NCI-H69 (cell line): Measurements from ENCODE around the gene CAMKMT.

Experiments used
- DNase-seq: peaks from one replicate; lab custom pipeline; 2025; lab: John Stamatoyannopoulos, UW

CAMKMT gene

DNA sequence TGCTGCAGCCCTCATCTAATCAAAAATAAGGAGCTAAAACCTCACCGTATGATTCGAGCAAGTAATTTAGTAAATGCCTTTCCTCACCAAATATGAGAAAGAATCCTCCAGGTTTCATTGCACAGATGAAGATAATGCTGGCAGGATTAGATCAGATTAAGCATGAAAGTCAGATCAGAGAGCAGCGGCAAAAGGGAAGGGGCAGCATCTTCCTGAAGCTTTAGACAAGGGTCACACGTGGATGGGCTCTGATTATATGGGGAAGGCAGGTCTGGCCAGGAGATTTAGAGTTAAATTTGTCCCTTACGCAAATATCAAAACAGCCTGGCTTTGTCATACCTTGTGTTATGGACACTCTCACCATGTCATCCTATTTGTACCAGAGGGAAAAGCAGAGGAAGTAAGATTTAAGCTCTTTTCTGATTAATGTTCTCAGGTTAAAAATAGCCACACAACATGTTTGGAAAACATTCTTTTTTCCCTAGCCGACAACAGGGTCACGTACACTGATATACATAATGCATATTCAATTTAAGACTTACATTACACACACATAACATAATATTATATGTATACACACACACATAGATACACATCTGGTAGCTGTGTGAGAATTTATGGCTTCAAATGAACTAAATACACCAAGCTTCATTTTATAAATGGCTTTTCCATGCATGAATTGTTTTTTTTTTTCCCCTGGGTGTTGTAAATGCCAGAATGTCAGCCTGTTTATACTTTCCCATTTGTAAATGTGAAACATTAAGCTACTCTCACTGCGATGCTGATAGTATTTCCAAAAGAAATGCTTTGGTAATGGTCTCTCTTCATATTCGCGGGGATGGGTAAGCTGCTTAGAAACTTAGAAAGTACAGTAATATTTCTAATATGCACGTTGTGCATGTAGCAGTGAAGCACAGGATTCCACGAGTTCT lies 383.5 kb downstream of the CAMKMT start:
- peak; percentile 65 for DNase-seq

DNA sequence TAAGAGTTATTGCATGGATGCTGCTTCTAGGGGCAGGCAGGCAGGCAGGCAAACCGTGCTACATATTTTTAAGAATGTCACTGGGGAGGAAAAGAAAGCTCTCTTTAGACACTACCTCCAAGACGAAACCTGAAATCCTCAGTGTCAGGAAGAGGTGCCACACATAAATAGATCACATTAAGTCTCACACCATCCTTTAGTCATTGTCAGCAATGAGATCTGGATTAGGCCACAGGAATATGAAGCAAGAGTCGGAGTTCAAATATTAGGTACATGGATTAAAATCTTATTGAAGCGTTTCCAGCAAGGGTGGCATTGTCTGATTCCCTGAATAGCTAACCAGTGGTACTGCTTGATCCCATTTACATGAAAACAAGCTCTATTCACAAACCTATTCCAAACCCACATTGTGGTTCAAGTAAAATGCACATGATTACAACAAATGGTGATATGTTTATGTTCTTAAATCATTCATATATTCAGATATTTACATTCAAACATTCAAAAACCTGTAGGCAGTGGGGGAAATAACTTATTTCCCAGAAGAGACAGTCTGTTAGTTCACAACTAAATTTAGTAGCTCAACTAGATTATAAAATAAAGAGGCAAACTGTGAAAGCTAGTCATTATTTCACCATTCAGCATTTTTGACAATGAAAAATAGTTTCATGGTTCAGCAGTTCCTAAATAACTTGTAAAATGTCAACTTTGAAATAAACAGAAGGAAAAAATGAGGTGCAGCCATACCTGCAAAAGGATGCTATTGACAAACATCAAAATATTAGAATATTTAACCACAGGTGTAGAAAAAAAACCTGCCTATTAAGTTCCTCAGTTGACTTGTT lies 384.4 kb downstream of the CAMKMT start:
- no peak for DNase-seq

DNA sequence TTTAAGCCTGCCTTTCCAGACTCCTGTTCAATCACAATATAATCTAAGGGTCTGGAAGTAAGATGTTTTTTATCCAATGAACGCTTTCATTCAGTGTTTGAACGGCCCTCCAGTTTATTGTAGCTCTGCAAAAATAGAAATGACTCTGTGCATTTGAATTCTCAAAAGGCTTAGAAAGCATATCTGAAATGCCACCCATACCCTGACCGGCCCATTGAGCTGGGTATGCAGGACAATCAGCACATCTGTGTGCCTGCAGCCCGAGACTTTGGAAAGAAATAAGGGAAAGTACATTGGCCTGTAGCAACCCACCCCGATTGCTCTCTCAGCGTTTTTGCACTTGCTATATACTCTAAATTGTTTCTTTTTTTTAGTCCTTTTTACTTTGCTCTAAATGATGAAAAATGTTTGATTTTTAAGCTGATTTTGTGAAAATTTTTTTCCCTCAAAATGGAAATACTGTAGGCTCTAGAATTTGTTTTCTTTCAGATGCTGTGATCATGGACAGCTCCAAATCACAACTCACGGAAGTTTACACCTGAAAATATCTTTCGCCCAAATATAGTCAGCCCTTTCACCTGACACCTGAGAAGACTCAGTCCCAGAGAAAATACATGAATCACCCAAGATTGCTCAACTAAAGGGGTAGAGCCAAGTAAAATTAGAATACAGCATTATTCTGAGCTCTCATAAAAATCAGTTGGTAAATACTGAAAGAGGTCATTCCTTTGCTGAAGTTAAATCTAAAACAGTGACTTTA lies 385.3 kb downstream of the CAMKMT start:
- peak; percentile 8 for DNase-seq

DNA sequence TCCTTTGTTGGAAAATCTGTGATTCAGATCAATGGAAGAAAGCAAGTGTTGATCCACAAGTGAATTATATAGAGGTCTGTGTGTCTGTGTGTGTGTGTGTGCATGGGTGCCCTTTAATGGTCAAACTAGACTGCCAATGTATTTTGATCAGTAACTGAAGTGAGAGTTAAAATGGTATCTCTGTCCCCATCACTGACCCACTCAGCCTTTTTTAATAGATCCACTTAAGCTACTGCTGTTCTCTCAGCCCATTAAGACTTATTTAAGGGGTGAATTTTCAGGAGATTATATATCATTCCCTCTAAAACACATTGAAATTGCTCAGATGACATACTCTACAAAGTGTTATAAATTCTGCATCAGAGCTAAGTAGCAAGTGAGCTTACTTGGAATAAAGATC lies 386.0 kb downstream of the CAMKMT start:
- DNase-seq = peak; percentile 32

DNA sequence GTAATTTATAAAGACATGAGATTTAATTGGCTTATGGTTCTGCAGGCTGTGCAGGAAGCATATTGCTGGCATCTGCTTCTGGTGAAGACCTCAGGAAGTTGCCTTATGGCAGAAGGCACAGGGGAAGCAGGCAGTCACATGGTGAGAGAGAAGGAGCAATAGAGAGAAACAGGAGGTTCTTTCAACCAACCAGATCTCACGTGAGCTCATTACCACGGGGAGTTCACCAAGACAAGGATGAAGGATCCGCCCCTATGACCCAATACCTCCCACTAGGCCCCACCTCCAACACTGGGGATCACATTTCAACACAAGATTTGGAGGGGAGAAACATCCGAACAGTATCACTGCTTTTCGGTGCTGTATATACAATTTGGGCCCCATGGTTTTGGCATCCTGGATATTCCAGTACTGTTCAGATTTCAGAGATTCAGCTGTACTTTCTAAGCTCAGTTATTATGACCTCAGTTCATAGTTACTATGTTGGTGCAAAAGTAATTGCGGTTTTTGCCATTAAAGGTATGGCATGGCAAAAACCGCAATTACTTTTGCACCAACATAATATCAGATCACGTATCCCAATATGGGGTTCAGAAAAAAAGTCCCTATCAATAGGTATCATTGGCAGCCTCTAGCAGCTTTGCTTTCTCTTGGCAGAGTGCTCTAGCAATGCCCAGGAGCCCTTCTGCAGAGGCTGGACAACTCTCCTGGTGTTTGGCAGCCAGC lies 390.2 kb downstream of the CAMKMT start:
- DNase-seq = peak; percentile 41

DNA sequence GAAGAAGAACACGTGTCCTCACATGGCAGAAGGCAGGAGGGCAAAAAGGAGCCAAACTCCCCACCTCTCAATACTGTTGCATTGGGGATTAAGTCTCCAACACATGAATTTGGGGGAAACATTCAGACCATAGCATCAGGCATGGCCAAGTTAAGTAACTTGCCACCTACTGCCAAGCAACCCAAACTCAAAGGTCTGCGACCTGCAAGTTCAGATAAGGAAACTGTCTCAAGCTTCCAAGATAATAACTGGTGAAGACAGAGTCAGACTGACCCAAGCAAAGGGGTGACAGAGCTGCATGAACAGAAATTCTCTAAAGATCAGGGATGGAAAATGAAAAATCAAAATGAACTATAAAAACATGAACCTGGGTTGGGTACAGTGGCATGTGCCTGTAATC lies 391.0 kb downstream of the CAMKMT start:
- no peak for DNase-seq

DNA sequence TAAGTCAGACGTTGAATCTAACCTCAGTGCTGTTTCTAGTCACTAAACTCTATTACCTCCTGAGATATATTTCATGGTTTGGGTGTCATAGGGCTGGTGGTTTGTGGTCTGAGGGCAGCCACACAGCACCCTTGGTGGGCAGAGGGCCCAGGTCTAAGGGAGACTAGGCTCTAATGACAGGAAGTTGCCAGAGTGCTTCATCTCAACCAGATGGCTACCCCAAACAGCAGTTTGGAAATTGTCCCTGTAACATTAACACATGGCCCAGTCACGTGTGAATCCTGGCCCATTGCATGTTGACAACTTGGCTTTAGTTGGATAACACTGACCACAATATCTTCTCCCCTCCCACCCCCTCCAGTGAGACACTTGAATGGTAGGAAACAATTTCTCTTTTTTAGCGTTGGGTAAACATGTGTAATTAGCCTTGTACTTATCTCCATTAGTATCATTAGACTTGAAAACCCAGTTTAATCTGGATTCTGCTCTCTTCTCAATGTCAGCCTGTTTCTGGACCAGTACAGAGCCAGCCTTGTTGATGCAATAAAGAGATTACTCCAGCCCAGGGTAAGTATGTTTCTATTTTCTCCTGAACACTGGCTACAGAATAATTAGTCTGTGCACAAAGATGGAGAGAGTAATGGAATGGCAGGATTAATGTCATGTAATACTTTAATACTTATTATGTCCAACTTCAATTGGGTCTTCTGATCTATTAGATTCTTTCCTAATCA lies 392.0 kb downstream of the CAMKMT start:
- DNase-seq = peak; percentile 64

DNA sequence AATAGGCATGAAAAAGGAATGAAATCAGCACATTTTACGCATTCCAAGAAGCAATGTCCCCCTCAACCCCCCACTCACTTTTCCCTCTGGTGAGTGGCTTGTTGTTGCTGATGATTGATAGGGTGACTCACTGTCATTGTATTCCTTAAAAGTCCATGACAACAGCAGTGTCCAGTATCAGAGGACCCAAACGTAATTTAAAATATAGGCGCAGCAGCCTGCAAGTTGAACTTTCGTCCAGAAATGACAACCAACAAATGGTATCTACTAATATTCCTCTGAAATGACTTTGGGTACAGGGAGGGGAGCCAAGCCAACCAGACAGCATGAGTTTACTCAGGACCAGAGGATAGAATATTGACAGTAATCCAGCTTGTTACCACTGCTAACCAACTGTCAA lies 396.8 kb downstream of the CAMKMT start:
- DNase-seq = no peak

DNA sequence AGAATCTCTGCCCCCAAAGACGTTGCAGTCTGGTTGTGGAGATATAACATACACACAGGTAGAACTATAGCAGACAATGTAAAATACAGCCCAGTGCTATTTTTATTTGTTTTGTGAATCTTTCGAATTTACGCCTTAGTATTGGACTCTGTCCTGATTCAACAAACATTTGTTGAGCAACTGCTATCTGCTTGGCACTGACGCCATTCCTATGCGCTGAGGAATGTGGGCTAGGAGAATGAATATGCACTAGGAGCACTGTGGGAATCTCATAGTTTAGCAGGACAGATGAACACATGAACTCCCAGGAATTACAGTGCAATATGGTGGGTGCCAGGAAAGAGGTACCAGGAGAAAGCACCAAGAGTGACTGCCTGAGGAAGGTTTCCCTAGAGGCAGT lies 398.1 kb downstream of the CAMKMT start:
- no peak for DNase-seq

DNA sequence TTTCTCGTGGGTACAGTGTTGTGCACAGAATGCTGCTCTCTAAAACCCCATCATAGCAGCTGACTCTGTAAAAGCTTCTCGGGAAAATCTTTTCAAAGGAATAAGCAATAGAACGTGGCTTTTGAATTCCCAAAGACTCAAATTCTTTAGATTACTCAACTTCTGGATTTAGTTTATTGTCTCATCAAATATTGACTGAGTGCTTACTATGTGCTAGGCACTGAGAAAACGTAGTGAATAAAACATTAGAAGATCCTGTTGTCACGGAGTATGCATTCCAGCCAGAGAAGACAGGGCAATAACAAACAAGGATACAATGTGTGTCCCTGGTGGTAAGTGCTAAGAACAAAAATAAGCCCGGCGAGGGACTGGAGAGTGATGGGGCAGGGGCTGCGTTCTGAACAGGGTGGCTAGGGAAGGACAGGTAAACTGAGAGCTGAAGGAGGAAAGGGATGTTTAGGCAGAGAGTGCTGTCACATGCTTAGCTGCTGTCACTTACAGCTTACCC lies 401.6 kb downstream of the CAMKMT start:
- no peak for DNase-seq

DNA sequence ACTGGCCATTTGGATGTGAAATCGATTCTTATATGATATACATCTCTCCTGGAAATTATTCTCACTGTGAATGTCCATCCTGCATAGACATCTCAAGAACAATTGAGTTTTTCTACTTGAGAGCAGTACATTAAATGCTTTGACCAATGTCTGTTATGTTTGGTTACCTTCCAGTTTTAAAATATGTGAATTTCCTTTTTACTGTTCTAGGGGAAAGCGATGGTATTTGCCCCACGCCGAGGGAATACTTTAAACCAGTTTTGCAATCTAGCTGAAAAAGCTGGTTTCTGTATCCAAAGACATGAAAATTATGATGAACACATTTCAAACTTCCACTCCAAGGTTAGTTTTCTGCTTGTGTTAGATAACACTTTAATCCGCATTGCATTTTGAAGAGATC lies 404.5 kb downstream of the CAMKMT start:
- no peak for DNase-seq

DNA sequence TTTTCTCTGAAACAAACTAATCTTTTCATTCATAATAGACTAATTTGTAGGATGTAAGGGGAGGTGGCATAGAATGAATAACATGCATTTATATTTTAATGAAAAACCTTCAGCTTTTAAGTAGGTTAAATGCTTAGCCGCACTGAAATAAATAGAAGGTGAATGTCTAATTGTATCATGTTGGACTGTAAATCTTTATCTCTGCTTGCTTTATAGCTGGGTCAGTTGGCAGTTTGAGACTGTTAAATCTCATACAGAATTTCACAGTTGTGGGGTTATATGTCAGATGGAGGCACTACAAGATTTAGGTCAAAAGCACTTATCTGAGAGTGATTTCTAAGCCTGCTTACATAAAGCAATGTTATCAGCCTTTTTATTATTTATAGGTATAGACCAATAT lies 405.0 kb downstream of the CAMKMT start:
- no peak for DNase-seq

DNA sequence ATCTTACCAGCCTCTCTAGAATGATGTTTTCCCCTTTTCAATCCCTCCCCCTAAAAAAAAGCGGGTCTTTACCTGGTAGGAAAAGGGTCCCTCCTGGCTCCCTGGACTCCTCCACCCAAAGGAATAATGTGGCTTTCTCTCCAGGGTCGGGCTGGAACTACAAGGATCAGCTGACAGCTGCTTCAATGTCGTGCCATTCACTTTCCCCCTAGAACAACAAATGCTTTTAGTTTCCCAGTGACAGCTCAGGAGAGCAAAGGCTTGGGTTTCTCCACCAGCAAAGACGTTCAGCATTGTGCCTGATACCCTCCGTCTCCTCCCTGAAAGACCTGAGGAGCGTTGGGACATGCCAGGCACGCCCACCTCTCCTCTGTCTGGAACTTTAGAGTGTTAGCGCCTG lies 405.9 kb downstream of the CAMKMT start:
- peak; percentile 17 for DNase-seq

DNA sequence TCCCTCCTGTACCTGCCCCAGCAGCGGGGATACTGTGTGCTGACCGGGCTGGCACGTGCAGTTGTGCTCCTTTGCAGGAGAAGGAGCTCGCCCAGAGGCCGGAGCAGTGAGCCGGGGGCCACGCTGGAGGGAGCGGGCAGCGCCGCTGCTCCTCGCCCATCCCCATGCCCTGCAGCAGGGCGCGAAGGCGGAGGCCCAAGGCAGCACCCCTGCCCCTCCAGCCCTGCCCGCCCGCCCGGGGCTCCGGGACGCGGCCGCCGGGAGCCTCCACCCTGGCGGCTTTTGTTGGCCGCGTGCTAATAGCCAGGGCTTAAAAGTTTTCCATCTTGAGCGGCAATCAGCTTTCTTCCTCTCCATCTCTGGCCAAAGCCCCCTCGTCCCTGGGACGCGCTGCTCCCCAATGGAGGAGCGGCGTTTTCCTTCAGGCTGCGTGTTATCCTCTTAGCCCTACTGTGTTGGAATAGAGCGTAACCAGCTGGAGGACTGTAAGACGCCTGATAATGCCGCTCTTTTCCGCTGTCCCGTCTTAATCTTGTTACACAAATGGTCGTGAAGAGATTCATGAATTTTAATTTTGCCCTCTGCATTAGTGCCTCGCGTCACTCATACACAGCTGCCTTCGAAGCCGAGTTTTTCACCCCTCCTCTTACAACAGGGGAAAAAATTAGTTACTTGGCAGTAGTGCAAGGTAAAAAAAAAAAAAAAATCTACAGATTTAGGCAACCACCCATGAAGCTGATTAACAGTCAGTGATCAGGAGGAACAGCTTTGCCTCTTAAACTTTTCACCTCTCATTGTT lies 406.9 kb downstream of the CAMKMT start:
- DNase-seq = peak; percentile 82

DNA sequence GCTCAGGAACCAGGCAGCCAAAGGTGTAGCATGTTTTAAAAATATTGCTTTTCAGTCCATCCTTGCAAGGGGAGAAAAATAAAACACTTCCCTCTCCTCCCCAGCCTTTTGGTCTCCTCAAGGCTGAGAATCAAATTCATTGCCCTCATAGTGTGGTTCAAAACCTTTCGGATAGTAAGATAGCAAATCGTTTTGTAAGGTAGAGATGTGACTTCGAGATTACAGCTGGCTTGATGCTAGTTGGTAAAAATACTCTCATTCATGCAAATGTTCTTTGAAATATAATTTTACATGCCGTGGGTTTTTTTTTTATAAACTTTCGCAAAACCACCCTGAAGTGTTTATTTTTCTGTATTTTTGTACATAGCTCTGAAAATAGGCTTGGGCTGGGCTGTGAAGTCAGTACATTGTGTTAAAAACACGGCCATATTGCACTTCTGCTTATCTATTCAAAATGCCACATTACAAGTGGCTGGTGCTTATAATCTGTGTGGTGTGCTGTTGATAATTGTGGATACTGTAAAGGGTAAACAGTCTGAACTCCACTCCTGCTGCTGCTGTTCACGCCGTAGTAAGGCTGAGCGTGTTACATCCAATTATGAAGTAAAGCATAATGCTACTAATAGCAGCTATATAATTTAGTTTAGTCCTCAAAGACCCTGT lies 407.7 kb downstream of the CAMKMT start:
- peak; percentile 78 for DNase-seq

DNA sequence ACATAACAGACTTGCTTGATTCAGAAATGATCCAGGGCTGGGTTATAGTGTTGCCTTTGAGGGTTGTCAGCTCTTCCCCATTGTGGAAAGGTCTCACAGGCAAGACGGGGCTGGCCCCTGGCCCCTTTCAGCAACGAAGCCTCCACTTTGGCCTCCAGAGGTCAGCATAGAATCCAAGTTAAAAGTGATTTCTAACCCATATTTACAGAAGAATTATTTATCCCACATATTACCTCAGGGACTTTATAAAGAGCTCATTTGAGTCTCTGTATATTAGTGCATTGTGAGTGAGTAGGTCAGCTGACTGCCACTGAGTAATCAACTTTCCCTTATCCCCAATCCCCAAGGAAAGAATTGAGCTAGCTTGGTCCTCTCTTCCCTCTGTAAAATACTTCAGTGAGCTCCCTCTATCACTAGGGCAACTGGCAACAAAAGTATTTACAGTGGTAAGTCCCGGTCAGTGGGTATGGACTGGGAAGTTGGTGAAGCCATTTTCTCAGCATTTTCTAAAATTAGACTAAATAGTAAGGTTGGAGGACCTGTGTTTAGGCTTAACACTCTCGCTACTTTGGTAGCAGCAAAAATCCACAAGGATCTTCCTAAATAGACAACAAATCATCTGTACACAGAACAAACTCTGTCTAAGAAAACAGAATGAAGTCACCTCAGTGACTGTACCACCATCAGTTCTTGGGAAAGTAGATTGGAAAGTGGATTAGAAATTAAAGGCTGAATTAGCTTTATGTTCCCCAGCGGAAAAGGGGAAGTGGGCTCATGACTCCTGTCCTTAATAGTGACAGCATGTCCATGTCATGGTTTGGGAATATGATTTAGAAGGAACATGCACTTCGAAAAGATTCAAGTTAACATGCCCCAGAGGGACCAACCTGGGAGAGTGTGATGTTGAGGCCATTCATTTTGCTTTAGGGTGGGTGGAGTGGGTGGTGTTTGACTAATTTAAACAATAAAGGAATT lies 408.8 kb downstream of the CAMKMT start:
- peak; percentile 81 for DNase-seq

DNA sequence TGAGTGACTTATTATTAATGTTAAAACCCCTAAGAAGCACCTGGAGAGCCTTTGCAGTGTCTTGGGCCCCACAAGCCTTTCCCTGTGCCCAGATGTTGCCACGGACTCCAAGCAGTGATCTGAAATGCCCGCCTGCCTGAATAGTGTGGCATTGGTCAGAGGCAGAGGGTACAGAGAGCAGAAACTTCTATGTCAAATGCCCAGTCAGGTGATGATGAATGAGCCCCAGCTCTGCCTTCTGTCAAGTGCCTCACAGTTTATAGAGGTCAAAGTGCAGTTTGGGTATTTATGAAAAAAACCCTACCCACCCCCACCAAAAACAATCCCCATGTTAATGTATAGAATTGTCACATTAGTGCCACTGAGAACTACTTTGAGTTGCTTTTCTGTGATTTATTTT lies 409.8 kb downstream of the CAMKMT start:
- peak; percentile 74 for DNase-seq

DNA sequence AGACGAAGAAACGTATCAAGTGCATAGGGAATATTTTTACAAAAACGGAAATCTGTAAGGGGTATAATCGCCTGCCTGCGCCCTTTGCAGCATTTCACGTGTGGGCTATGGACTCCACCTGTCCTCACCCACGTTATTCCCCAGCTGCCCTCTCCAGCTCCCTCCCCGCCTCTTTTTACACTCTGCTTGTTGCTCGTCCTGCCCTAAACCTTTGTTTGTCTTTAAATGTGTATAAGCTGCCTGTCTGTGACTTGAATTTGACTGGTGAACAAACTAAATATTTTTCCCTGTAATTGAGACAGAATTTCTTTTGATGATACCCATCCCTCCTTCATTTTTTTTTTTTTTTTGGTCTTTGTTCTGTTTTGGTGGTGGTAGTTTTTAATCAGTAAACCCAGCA lies 410.4 kb downstream of the CAMKMT start:
- DNase-seq = peak; percentile 88
